GF-D8 (cell line): ENCODE data around the gene CCPG1.
"Not testable (repeated sequence)": the region's sequence is repeated elsewhere in the genome, so short reads cannot be mapped to it uniquely, and the experiment has no call there.

Source experiments
- DNase-seq: peaks from one replicate; lab custom pipeline; 2025; lab: John Stamatoyannopoulos, UW

The CCPG1 gene, protein sequence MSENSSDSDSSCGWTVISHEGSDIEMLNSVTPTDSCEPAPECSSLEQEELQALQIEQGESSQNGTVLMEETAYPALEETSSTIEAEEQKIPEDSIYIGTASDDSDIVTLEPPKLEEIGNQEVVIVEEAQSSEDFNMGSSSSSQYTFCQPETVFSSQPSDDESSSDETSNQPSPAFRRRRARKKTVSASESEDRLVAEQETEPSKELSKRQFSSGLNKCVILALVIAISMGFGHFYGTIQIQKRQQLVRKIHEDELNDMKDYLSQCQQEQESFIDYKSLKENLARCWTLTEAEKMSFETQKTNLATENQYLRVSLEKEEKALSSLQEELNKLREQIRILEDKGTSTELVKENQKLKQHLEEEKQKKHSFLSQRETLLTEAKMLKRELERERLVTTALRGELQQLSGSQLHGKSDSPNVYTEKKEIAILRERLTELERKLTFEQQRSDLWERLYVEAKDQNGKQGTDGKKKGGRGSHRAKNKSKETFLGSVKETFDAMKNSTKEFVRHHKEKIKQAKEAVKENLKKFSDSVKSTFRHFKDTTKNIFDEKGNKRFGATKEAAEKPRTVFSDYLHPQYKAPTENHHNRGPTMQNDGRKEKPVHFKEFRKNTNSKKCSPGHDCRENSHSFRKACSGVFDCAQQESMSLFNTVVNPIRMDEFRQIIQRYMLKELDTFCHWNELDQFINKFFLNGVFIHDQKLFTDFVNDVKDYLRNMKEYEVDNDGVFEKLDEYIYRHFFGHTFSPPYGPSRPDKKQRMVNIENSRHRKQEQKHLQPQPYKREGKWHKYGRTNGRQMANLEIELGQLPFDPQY

DNA sequence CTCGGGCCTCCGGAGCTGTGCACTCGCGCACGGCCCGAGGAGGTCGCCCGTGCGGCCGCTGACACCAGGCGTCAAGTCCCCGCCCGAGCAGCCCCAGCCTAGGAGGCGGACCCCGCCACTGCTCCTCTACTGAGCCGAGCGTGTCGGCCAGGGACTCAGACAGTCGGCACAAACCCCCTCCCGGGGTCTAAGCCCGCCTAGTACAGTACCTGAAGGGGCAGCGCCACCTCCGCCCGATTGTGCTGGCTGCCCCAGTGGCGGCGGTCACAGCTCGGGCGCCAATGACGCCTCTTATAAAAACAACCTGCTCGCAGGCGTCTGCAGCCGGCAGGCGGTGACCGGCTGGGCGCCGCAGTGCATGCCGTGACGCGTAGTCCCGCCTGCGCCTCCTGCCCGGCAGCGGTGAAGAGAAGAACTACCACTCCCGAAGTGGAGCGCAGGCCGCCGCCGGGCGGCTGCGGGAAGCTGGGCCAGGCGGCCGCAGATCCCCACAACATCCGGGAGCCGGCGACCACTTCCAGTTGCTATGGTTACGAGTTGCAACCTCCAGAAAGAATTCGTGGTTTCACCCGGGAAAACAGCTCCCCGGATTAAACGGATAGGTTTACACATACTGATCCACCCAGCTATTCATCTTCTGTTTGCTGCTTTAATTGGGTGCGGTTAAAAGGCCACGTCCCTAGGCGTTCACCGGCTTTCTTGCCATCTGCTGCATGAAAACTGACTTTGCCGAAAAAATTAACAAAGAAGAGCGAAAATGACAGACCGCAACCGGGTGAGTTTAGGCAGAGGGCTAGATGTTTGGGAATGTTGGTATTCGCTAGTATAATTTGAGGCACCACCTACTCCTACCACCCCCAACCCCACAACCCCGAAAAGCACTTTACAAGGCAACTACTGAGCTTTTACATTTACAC, at the start of gene CCPG1, which contains the start of gene PIERCE2:
TSS of gene CCPG1 (minus strand) at position 348 of the 917 bp plus-strand sequence. CDS start 18,935 bp downstream, outside the sequence.
TSS of gene PIERCE2 (plus strand) at position 484 of the 917 bp plus-strand sequence. CDS start at position 758, 274 bp downstream.
- DNase-seq = peak; percentile 72

GRCh38 chr15:55457401-55458022, 49.4 kb upstream of the CCPG1 start:
- no peak for DNase-seq

GRCh38 chr15:55447030-55447394, 38.9 kb upstream of the CCPG1 start:
- DNase-seq = not testable (repeated sequence)

GRCh38 chr15:55446379-55447029, 38.3 kb upstream of the CCPG1 start:
- DNase-seq = not testable (repeated sequence)

GRCh38 chr15:55445936-55446335, 37.8 kb upstream of the CCPG1 start:
- DNase-seq = not testable (repeated sequence)

- not testable (repeated sequence) for DNase-seq
Measured at GRCh38 chr15:55443141-55443540, 35.0 kb upstream of the CCPG1 start.

GRCh38 chr15:55434989-55435825, 27.0 kb upstream of the CCPG1 start:
- DNase-seq = peak; percentile 16

DNA sequence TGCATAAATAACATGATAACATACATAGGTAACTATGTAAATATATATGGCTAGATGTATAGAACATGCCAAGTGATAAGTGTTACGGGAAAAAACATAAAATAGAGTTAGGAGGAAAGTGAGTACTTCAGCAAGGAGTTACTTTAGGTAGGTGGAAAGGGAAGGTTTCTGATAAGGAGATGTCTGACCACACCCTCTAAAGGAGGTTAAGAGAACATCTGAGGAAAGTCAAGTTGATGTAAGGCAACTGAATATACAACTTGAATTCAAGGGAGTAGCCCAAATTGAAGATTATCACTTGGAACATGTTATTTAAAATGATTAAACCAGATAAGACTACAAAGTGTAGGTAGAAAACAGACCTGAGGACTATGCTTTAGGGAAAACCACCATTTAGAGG, 13.9 kb upstream of the CCPG1 start:
- no peak for DNase-seq

DNA sequence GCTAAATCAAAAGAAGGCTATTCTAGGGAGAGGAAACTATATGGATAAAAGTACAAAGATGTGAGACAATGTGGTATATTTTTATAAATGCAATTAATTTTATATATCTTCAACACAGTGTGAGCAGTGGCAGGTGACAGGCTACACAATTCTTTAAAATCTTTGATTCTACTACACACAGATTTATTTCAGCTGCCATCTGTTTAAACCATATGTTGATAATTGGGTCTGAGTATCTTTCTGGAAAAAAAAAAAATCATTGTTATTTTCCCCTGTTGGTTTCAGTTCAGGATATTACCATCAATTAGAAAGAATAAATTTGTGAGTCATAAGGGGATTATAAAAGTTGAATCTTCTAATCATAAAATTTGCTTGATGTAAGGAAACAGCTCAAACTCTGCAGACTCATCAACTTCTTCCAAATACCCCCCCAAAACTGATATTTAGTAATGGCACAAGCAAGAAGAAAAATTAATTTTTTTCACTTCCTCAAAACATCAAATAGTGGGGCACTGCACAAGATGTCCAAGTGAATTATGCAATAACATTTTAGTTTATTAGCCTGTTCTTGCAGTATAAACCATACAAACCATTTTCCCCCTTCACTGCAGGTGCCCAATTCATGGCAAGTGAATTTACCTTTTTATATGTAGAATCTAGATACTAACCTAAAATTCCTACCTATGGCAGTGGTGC, 12.2 kb upstream of the CCPG1 start:
- no peak for DNase-seq

DNA sequence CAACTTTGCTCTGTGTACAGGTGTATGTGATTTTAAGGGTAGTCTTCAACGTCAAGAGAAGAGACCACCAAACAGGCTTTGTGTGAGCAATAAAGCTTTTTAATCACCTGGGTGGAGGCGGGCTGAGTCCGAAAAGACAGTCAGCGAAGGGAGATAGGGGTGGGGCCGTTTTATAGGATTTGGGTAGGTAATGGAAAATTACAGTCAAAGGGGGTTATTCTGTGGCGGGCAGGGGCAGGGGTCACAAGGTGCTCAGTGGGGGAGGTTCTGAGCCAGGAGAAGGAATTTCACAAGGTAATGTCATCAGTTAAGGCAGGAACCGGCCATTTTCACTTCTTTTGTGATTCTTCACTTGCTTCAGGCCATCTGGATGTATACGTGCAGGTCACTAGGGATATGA, 9.5 kb upstream of the CCPG1 start:
- DNase-seq = not testable (repeated sequence)

DNA sequence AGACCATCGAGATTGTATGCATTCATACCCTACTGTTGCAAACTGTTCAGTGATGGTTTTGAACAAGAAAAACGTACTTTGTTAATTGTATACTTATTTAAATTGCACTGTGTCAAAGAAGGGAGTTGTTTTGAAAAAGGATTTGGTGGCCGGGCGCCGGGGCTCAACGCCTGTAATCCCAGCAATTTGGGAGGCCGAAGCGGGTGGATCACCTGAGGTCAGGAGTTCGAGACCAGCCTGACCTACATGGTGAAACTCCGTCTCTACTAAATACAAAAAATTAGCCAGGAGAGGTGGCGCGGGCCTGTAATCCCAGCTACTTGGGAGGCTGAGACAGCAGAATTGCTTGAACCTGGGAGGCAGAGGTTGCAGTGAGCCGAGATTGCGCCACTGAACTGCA, 817 bp upstream of the CCPG1 start:
- not testable (repeated sequence) for DNase-seq

- DNase-seq = no peak
Measured at GRCh38 chr15:55407498-55408011, 604 bp downstream of the CCPG1 start.

GRCh38 chr15:55403531-55403930, 4.6 kb downstream of the CCPG1 start:
- peak; percentile 86 for DNase-seq

DNA sequence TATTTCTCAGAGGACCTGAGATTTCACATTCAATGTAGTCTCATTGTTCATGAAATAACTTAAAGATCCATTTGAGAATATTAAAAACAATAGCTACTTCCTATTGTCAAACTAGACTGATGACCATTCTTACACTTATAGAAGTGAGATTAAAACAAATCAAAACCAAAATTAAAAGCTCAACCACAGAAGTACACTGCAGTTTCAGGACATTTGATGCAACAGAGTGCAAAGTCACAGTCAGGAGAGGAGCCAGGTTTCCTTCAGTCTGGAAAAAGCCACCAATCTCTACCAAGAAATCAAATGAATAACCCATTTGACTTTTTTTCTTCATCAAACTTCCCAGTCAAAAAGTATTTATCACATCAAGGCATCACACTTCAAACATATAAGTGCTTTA, 5.5 kb downstream of the CCPG1 start:
- DNase-seq = no peak

GRCh38 chr15:55401786-55402246, 6.3 kb downstream of the CCPG1 start:
- DNase-seq = no peak

DNA sequence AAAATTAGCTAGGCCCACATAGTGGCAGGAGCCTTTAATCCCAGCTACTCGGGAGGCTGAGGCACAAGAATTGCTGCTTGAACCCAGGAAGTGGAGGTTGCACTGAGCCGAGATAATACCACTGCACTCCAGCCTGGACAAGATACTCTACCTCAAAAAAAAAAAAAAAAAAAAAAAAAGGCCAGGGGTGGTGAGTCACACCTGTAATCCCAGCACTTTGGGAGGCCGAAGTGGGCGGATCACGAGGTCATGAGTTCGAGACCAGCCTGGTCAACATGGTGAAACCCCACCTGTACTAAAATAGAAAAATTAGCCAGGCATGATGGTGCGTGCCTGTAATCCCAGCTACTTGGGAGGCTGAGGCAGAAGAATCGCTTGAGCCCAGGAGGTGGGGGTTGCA, 8.1 kb downstream of the CCPG1 start:
- not testable (repeated sequence) for DNase-seq

GRCh38 chr15:55398243-55398642, 9.9 kb downstream of the CCPG1 start:
- no peak for DNase-seq

DNA sequence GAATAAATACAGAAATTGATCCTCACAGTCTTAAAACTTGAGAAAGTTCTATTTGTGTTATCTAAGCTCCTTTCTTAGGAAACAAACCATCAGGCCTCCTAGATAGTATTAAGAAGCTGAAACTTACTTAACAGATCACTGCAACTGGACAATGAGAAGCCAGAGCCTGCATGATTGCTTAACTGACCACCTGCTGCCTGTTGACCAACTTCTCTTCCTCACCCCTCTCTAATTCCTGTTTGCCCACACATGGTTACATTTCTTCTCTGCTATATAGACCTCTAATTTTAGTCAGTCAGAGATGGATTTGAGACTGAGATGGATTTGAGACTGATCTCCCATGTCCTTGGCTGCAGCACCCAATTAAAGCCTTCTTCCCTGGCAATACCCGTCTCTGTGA, 13.5 kb downstream of the CCPG1 start:
- DNase-seq = peak; percentile 64

DNA sequence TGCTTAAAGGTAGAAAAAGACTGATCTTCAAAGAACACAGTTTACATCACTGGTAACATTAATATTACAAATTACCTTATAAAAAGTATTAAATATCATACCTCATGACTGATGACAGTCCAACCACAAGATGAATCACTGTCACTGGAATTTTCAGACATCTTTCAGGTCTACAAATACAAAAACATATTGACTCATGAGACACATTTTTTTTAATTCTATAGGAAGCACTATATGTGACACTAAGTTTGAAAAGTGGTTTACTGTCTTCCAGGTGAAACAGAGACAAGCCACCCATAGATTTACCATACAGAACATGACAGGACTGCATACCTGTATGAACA, 18.9 kb downstream of the CCPG1 start:
- no peak for DNase-seq
